ENCODE results near the gene PPP1R12B.
"Not testable (repeated sequence)": the region's sequence is repeated elsewhere in the genome, so short reads cannot be mapped to it uniquely, and the experiment has no call there.

Gene PPP1R12B

GRCh38 chr1:202439308-202439707 is 90.8 kb downstream of the PPP1R12B start:
- DNase-seq (ENCODE audit: low read depth): no peak

- DNase-seq (ENCODE audit: low read depth): not testable (repeated sequence)
These were observed 99.6 kb downstream of the PPP1R12B start for GRCh38 chr1:202448140-202448539.

DNA sequence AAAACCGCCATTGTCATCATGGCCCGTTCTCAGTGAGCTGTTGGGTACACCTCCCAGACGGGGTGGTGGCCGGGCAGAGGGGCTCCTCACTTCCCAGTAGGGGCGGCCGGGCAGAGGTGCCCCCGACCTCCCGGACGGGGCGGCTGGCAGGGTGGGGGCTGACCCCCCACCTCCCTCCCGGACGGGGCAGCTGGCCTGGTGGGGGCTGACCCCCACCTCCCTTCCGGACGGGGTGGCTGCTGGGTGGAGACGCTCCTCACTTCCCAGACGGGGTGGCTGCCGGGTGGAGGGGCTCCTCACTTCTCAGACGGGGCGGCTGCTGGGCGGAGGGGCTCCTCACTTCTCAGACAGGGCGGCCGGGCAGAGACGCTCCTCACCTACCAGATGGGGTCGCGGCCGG is 103.1 kb downstream of the PPP1R12B start:
- not testable (repeated sequence) for DNase-seq (ENCODE audit: low read depth)

- DNase-seq (ENCODE audit: low read depth): no peak
These were observed 104.0 kb downstream of the PPP1R12B start for GRCh38 chr1:202452508-202452907.

DNA sequence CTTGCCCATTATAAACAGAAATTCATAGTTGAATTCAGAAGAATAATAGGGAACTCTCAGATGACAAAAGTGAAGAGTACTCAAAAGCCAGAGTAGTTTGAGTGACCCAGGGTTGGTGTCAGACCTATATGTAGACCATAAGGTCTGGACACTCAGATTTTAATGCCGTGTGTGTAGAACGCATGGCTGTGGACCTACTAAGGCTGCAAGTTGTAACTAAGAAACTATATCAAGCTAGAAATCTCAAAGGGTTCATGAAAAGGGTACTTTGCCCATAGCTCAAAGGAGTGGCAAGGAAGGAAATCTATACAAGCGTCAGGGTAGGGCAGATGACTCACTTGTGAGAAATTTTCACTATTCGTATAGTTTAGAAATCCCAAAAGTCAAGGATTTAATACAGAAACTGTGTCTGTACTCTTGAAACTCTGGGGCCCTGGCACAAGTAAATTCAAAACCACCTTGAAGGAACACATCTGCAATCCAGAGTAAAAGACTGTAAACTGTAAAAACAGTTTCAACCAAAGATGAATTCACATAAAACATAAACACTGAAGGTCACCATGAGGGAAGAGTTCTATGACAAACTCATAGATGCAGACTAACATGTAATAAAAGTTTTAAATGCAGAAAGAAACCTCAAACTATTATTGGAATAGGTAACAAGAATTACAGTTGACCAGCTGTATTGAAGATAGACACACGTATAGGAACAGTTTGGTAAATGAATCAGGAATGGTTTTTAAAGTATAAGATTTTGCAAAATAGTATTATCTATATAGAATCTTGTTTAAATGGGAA is 108.1 kb downstream of the PPP1R12B start:
- DNase-seq (ENCODE audit: low read depth): not testable (repeated sequence)

DNA sequence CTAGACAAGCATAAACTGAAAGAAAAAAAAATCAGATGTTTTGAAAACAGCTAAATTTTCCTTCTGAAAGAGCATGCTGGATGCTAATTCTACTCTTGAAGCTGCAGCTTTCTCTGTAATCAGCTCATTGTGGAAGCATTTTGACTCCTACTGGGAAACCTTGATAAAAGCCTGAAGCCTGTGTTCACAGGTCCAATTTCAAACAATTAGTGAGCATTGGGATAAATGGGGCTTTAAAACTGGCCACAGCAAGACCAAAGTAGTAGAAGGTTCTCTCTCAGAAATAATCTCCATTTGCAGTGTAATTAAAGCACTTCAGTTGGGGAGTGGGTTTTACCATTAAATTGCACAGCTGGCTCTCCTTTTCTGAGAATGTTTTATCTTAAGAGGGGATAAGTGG is 110.2 kb downstream of the PPP1R12B start:
- DNase-seq (ENCODE audit: low read depth): not testable (repeated sequence)

GRCh38 chr1:202459470-202460142 is 111.1 kb downstream of the PPP1R12B start:
- DNase-seq (ENCODE audit: low read depth): not testable (repeated sequence)

DNA sequence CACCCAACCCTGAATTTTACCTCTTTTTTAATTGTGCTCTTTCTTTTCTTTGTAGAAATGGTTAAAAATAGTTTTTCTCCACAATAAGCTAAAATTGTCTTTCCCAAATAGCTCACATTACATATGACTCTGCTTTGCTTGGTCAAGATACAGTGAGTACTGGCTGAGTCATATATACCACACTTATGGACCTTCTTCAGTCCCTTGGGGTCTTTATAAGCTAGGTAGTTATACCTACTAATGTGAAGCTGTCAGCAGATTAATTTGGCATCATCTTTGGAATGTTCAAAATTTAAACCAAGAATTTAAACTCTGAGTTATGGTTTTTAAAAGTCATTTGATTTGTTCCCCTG is 111.6 kb downstream of the PPP1R12B start:
- not testable (repeated sequence) for DNase-seq (ENCODE audit: low read depth)

DNA sequence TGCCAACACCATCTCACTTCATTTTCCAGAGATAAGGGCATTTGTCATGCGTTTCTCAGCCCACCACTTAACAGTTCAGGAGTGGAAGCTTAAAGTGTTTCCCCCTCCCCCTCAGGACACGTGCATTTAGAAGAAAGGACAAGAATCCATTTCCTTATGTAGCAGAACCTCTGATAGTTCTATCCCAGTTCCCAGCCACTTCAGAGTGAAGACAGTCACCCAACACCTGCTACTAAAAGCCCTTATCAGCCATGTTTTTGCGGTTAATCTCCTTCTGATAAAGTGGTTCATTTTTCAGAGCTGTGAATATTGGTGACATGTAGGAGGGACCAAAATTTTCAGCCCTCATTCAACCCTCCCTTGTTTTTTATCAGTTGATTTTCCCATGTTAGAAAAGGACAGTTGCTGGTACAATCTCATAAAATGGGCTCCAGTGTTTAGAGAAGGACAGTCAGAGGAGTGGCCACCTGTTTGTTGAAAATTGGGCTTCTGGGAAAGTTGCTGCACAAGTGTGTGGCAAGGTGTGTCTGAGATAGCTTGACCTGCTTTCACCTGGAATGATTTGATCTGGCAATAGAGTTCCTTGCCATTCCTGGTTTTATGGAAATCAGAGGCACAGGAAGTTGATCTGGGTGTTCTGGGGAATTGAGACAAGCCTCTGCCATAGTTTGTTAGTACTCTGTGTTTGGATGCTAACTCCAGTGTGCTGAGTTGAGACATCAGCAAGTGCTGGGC is 114.0 kb downstream of the PPP1R12B start:
- DNase-seq (ENCODE audit: low read depth): no peak

- DNase-seq (ENCODE audit: low read depth): not testable (repeated sequence)
These were observed 115.7 kb downstream of the PPP1R12B start for GRCh38 chr1:202464153-202464742.

GRCh38 chr1:202465644-202466270 is 117.3 kb downstream of the PPP1R12B start:
- DNase-seq (ENCODE audit: low read depth): not testable (repeated sequence)

GRCh38 chr1:202466339-202466738 is 117.8 kb downstream of the PPP1R12B start:
- not testable (repeated sequence) for DNase-seq (ENCODE audit: low read depth)

- not testable (repeated sequence) for DNase-seq (ENCODE audit: low read depth)
These were observed 118.9 kb downstream of the PPP1R12B start for GRCh38 chr1:202467381-202467780.

DNA sequence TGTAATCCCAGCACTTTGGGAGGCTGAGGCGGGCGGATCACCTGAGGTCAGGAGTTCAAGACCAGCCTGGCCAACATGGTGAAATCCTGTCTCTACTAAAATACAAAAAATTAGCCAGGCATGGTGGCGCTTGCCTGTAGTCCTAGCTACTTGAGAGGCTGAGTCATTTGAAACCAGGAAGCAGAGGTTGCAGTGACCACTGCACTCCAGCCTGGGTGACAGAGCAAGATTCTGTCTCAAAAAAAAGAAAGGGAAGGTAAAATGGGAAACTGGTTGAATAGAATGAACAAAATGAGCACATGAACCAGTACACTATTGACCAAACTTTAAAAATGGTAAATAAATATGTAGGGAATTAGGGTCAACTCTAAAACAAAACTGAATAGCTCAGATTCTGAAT is 120.2 kb downstream of the PPP1R12B start:
- DNase-seq (ENCODE audit: low read depth): not testable (repeated sequence)

DNA sequence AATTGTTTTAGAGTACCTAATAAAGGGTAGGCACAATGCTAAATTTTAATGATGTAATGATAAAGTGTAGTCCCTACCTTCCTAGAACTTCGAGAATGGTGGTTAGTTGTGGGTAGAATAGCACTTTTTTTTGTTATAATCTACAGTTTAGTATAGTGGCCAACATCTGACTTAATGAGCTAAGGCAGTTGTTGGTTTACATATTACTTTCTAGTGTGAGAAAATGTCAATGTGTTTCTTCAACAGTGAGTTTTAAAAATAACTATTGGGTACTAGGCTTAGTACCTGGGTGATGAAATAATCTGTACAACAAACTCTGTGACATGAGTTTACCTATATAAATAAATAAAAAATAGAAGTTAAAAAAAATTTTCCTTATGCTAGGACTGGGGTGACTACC is 120.6 kb downstream of the PPP1R12B start:
- not testable (repeated sequence) for DNase-seq (ENCODE audit: low read depth)

DNA sequence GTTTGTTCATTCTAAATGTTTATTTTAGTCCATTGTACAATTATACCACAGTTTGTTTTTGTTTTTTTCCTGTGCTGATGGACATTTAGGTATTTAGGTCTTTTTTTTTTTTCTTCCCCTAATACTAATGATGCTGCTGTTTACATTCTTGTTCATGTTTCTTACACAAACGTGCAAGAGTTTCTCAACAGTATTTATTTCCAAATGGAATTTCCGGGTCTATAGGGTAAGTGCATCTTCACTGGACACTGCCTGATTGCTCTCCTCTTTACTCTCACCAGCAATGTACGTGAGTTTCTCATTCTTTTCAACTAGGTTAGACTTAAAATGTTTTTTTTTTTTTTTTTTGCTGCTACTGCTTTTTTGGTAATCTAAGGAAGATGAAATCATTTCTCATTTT is 122.7 kb downstream of the PPP1R12B start:
- no peak for DNase-seq (ENCODE audit: low read depth)

DNA sequence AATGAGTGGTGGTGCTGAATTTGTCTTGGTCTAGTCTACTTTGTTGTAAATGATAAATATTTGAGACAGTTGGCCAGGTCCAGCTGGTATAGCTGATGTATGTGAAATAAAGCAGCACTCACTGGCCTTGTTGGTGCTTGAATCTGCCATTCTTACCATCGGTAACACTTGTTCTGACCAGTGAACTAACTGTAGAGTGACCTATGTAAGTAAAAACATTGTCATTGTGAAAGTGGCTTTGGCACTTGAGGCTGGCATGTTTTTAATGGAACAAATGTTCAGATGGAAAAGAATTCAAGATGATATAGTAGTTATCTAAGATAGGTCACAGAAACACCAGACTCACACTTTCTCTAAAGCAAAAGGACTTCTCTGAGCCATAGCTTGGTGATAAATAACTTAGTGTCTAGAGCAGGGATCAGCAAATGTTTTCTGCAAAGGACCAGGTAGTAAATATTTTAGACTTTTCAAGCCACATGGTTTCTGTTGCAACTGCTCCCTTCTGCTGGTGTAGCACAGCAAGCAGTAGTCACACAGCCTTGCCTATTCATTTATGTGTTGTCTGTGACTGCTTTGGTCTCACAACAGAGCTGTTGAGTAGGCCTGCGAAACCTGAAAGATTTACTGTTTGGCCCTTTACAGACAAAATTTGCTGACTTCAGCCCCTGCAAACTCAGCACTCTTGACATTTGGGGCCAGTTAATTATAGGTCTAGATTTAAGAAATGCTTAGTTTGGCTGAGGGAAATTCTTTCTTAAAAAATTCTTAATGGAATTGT is 124.0 kb downstream of the PPP1R12B start:
- not testable (repeated sequence) for DNase-seq (ENCODE audit: low read depth)

- not testable (repeated sequence) for DNase-seq (ENCODE audit: low read depth)
These were observed 125.0 kb downstream of the PPP1R12B start for GRCh38 chr1:202473266-202474045.

DNA sequence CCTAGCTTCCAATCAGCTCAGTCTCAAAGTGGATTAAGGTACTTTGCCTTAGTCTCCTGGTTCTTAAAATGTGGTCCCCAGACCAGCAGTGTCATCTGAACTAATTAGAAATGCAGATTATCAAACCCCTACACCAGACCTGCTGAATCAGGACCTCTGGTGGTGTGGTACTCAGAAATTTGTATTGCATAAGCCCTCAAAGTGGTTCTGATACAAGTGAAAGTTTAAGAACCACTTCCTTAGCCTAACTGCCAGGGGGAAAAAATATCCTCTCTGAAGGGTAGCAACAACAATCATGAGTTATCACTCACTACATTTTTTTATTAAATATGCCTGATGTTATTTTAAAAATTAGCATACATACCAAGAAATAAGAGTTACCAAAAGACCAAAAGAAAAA is 131.2 kb downstream of the PPP1R12B start:
- not testable (repeated sequence) for DNase-seq (ENCODE audit: low read depth)

- not testable (repeated sequence) for DNase-seq (ENCODE audit: low read depth)
These were observed 132.1 kb downstream of the PPP1R12B start for GRCh38 chr1:202480640-202481039.
